Vagina (tissue), 1 donor: ENCODE data around the gene FAM236D. TPM values are rescaled to one million over a fixed set of nuclear protein-coding genes. Genes with fewer than 3 reads are reported as not detected.

ENCODE experiments used
- total RNA-seq: library from RNA; depleted of rRNA; stranded (reverse); fragments of >200 nt; gene quantifications from one replicate; pipeline ENCODE4 v1.2.3, GENCODE V29; 2016

The FAM236D gene
- total RNA-seq, 1 donor from 2014 or later, result not detected

Other genes with a start within 250 kb of the FAM236D start
- gene HDAC8, start 235.4 kb downstream of the FAM236D start, total RNA-seq, result 33.4 TPM
- 5.2 TPM for gene PHKA1, start 93.9 kb downstream of the FAM236D start, total RNA-seq
- gene DMRTC1B, start 31.3 kb downstream of the FAM236D start, total RNA-seq, result not detected
- gene FAM236B, start 25.6 kb downstream of the FAM236D start, total RNA-seq, result not detected
- gene FAM236C, start 104.4 kb upstream of the FAM236D start, total RNA-seq, result not detected
- gene FAM236A, start 130.0 kb upstream of the FAM236D start, total RNA-seq, result not detected
- 2.2 TPM for gene DMRTC1, start 135.6 kb upstream of the FAM236D start, total RNA-seq
- gene PABPC1L2B, start 194.7 kb upstream of the FAM236D start, total RNA-seq, result not detected